Mesendoderm (in vitro differentiated cells): ENCODE results near the gene CCDC174.

Experiments
- DNase-seq: peaks from one replicate; pipeline ENCODE4 v3.0.0; 2013
- H2AK5ac ChIP-seq: 2 replicates; pipeline ENCODE4 v1.6.1; 2013; ENCODE audit warnings: low read length, inconsistent platforms
- H2BK120ac ChIP-seq: 2 replicates; pipeline ENCODE4 v1.6.1; 2013; ENCODE audit warnings: low read depth, mild to moderate bottlenecking, low read length, moderate library complexity, mixed read lengths
- H2BK15ac ChIP-seq: replicated peaks from 2 replicates; pipeline ENCODE4 v1.6.1; 2013; ENCODE audit warnings: low read depth, mild to moderate bottlenecking, moderate library complexity
- H2BK5ac ChIP-seq: 2 replicates; pipeline ENCODE4 v1.6.1; 2013; ENCODE audit warnings: low read length, inconsistent platforms
- H3K18ac ChIP-seq: 2 replicates; pipeline ENCODE4 v1.6.1; 2013; ENCODE audit warnings: mild to moderate bottlenecking, low read length, mixed read lengths
- H3K23ac ChIP-seq: one replicate; pipeline ENCODE4 v1.6.1; 2013; ENCODE audit warnings: low read length
- H3K27ac ChIP-seq: 2 replicates; pipeline ENCODE4 v1.5.1; 2013; ENCODE audit warnings: low read depth, mild to moderate bottlenecking, inconsistent platforms, low read length, moderate library complexity
- H3K27me3 ChIP-seq: 2 replicates; pipeline ENCODE4 v1.6.1; 2013; ENCODE audit warnings: low read length, control low read depth, mild to moderate bottlenecking, inconsistent platforms; ENCODE audit not compliant: insufficient read depth, poor library complexity
- H3K36me3 ChIP-seq: 2 replicates; pipeline ENCODE4 v1.6.1; 2013; ENCODE audit warnings: low read length, inconsistent platforms; ENCODE audit not compliant: control insufficient read depth, insufficient read depth
- H3K4ac ChIP-seq: one replicate; pipeline ENCODE4 v1.6.1; 2013; ENCODE audit warnings: low read depth, mild to moderate bottlenecking, low read length, moderate library complexity
- H3K4me1 ChIP-seq: 2 replicates; pipeline ENCODE4 v1.6.1; 2013; ENCODE audit warnings: low read depth, low read length, inconsistent platforms; ENCODE audit not compliant: control insufficient read depth
- H3K4me2 ChIP-seq: 2 replicates; pipeline ENCODE4 v1.6.1; 2013; ENCODE audit warnings: low read length
- H3K4me3 ChIP-seq: 2 replicates; pipeline ENCODE4 v1.5.1; 2013; ENCODE audit warnings: mild to moderate bottlenecking, low read length
- H3K56ac ChIP-seq: one replicate; pipeline ENCODE4 v1.6.1; 2013; ENCODE audit warnings: low read length
- H3K79me1 ChIP-seq: 2 replicates; pipeline ENCODE4 v1.6.1; 2013; ENCODE audit warnings: low read length, inconsistent platforms
- H3K79me2 ChIP-seq: 2 replicates; pipeline ENCODE4 v1.6.1; 2013; ENCODE audit warnings: mild to moderate bottlenecking, low read length; ENCODE audit not compliant: control insufficient read depth, insufficient read depth
- H3K9ac ChIP-seq: 2 replicates; pipeline ENCODE4 v1.6.1; 2013; ENCODE audit warnings: low read length, inconsistent platforms
- H4K5ac ChIP-seq: one replicate; pipeline ENCODE4 v1.6.1; 2013; ENCODE audit warnings: low read length
- H4K8ac ChIP-seq: one replicate; pipeline ENCODE4 v1.6.1; 2013; ENCODE audit warnings: low read depth, mild to moderate bottlenecking, control low read depth, low read length, moderate library complexity
- WGBS: extraction: QIAGEN DNeasy Blood & Tissue Kit; methylation state at CpG from one replicate; pipeline ENCODE4 v1.1.7; 2013; ENCODE audit warnings: low lambda C conversion rate, missing lambda C conversion rate; ENCODE audit not compliant: insufficient coverage; ENCODE audit errors: extremely low coverage; 5-methylcytosine and 5-hydroxymethylcytosine counted together

The CCDC174 gene

GRCh38 chr3:14689247-14689980 lies 37.9 kb downstream of the CCDC174 start:
- Histone ChIP-seq H3K4me3 (no peak overlapping the region), H3K79me1 (no peaks in the 10 kb centered on the region), H3K9ac (no peak overlapping the region), H3K27me3 (no peaks in the 10 kb centered on the region), H3K18ac (no peak overlapping the region), H3K4me2 (no peak overlapping the region), H3K36me3 (no peaks in the 10 kb centered on the region), H2BK15ac (no peak overlapping the region), H3K4ac (no peak overlapping the region), H3K27ac (no peak overlapping the region), H2BK120ac (no peak overlapping the region), H3K4me1 (no peaks in the 10 kb centered on the region), H4K8ac (no peak overlapping the region), H2BK5ac (no peak overlapping the region), H3K23ac (no peak overlapping the region), H3K79me2 (no peaks in the 10 kb centered on the region), H4K5ac (no peak overlapping the region), H2AK5ac (no peak overlapping the region), H3K56ac (no peak overlapping the region)
- DNase-seq: no peak
- no CpG with 5 or more reads among the region's 7 CpGs for WGBS

GRCh38 chr3:14691239-14691638 lies 39.7 kb downstream of the CCDC174 start:
- no CpG with 5 or more reads among the region's 4 CpGs for WGBS
- H3K18ac ChIP-seq: no peak overlapping the region

GRCh38 chr3:14691719-14692118 lies 40.2 kb downstream of the CCDC174 start:
- no peak overlapping the region for H4K8ac ChIP-seq

More at GRCh38 chr3:14691239-14691638, 39.7 kb downstream of the CCDC174 start:
- no peaks in the 10 kb centered on the region for H3K79me2 ChIP-seq
- no peak overlapping the region for H2BK15ac ChIP-seq
- H3K27me3 ChIP-seq: no peaks in the 10 kb centered on the region
- H4K8ac ChIP-seq: no peak overlapping the region
- no peak overlapping the region for H3K56ac ChIP-seq
- H3K4me3 ChIP-seq: no peak overlapping the region
- H3K4me1 ChIP-seq: no peaks in the 10 kb centered on the region
- no peak overlapping the region for H3K9ac ChIP-seq
- no peak for DNase-seq
- no peak overlapping the region for H2AK5ac ChIP-seq
- H2BK5ac ChIP-seq: no peak overlapping the region
- H3K79me1 ChIP-seq: no peaks in the 10 kb centered on the region
- H2BK120ac ChIP-seq: no peak overlapping the region
- no peak overlapping the region for H3K27ac ChIP-seq
- no peak overlapping the region for H3K4ac ChIP-seq
- no peak overlapping the region for H3K23ac ChIP-seq
- no peak overlapping the region for H4K5ac ChIP-seq
- no peak overlapping the region for H3K4me2 ChIP-seq
- no peaks in the 10 kb centered on the region for H3K36me3 ChIP-seq

GRCh38 chr3:14698601-14699244 lies 47.2 kb downstream of the CCDC174 start:
- Histone ChIP-seq H3K4me3 (no peak overlapping the region), H3K79me1 (no peaks in the 10 kb centered on the region), H3K9ac (no peak overlapping the region), H3K18ac (no peak overlapping the region), H3K79me2 (no peaks in the 10 kb centered on the region), H2AK5ac (no peak overlapping the region), H3K4me1 (no peaks in the 10 kb centered on the region), H2BK15ac (no peak overlapping the region), H4K8ac (no peak overlapping the region), H4K5ac (no peak overlapping the region), H3K27me3 (no peaks in the 10 kb centered on the region), H2BK120ac (no peak overlapping the region), H3K4me2 (no peak overlapping the region), H3K23ac (no peak overlapping the region), H3K36me3 (no peaks in the 10 kb centered on the region), H3K56ac (no peak overlapping the region), H2BK5ac (no peak overlapping the region), H3K27ac (no peak overlapping the region), H3K4ac (no peak overlapping the region)
- WGBS: no CpG with 5 or more reads among the region's 1 CpG
- DNase-seq: no peak

More at GRCh38 chr3:14691719-14692118, 40.2 kb downstream of the CCDC174 start:
- Histone ChIP-seq H3K79me1 (no peaks in the 10 kb centered on the region), H2BK5ac (no peak overlapping the region), H3K56ac (no peak overlapping the region), H3K79me2 (no peaks in the 10 kb centered on the region), H3K9ac (no peak overlapping the region), H2BK15ac (no peak overlapping the region), H3K27me3 (no peaks in the 10 kb centered on the region), H4K5ac (no peak overlapping the region), H3K4me1 (no peaks in the 10 kb centered on the region), H3K18ac (no peak overlapping the region), H2BK120ac (no peak overlapping the region), H3K4me2 (no peak overlapping the region), H3K4me3 (no peak overlapping the region), H2AK5ac (no peak overlapping the region), H3K27ac (no peak overlapping the region), H3K23ac (no peak overlapping the region), H3K4ac (no peak overlapping the region), H3K36me3 (no peaks in the 10 kb centered on the region)
- DNase-seq: no peak
- whole genome bisulfite sequencing: no CpG with 5 or more reads among the region's 1 CpG

GRCh38 chr3:14699643-14700042 lies 48.1 kb downstream of the CCDC174 start:
- no peak for DNase-seq
- Histone ChIP-seq H4K5ac (no peak overlapping the region), H3K79me2 (no peaks in the 10 kb centered on the region), H3K4me2 (no peak overlapping the region), H3K18ac (no peak overlapping the region), H2BK5ac (no peak overlapping the region), H3K4ac (no peak overlapping the region), H4K8ac (no peak overlapping the region), H3K36me3 (no peaks in the 10 kb centered on the region), H3K27ac (no peak overlapping the region), H3K4me3 (no peak overlapping the region), H2BK120ac (no peak overlapping the region), H2BK15ac (no peak overlapping the region), H3K27me3 (no peaks in the 10 kb centered on the region), H3K56ac (no peak overlapping the region), H2AK5ac (no peak overlapping the region), H3K23ac (no peak overlapping the region), H3K9ac (no peak overlapping the region), H3K4me1 (no peaks in the 10 kb centered on the region), H3K79me1 (no peaks in the 10 kb centered on the region)
- no CpG with 5 or more reads among the region's 1 CpG for WGBS
